Stimulated activated CD4-positive, alpha-beta T cell treated with anti-CD3 and anti-CD28 coated beads, Interleukin-1b, Interleukin-23, amount 100 ng/mL, for 1 hour (primary cell): ENCODE data around the gene GPRC5B.

Experiments used
- DNase-seq, 2 donors: peaks; one replicate each; pipeline ENCODE4 v3.0.0-alpha.2; 2020; ENCODE audit warnings: low read depth in 2 of 2

GPRC5B gene

DNA sequence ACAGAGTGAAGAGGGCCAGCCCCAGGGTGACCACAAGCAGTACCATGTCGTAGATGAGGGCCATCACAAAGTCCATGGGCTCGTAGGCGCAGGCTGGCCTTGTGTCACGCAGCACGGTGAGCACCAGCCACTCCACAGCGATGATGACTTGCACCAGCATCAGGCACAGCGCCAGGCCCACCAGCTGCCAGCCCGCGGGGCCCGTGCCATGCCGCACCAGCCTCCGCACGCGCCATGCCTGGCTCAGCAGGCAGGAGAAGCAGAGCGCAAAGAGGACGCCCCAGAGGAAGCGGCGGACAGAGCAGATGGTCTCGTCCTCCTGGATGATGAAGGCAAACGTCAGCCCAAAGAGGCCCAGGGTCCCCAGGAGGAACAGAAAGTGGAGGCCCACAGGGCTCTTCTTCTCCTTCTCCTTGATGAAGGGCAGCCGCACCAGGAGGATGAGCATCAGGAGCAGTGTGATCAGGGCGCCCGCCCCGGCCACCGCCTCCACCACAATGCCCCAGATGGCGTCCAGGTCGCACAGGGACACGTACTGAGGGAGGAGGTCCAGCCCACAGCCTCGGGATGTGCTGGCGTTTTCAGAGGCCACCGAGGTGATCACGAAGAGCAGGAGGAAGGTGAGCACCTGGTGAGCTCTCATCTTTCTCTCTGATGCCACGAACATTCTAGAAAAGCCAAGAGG is 12.3 kb downstream of the GPRC5B start:
- DNase-seq = no peak

- DNase-seq = no peak
Measured at GRCh38 chr16:19871721-19872120, 12.9 kb downstream of the GPRC5B start.

GRCh38 chr16:19868421-19868820 is 16.2 kb downstream of the GPRC5B start:
- DNase-seq = no peak

GRCh38 chr16:19864566-19864965 is 20.1 kb downstream of the GPRC5B start:
- no peak for DNase-seq

- no peak for DNase-seq
Measured at GRCh38 chr16:19863990-19864389, 20.7 kb downstream of the GPRC5B start.

DNA sequence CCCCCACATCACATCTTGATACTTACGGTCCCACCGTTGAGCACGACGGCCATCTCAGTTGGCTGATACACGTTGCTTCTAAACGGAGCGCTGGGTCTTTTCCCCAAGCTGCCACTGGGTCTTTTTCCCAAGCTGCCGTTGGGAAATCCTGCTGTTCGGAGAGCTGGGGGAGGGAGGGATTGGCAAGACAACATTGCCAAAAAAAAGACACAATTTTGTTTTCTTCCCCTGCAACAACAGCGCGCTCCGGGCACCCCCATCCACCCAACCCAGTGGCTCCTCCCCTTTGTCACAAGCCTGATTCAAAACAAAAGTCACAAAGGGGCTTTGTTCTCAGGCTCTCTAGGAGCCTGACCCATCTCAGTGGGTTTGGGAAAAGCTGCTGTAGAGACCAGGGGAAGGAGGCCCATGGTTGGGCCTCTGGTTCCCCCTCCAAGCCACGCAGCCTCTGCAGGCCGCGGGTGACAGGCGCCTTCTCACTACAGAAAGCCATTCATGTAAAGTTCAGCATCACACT is 22.8 kb downstream of the GPRC5B start:
- DNase-seq = no peak

GRCh38 chr16:19861133-19861532 is 23.5 kb downstream of the GPRC5B start:
- DNase-seq = no peak

DNA sequence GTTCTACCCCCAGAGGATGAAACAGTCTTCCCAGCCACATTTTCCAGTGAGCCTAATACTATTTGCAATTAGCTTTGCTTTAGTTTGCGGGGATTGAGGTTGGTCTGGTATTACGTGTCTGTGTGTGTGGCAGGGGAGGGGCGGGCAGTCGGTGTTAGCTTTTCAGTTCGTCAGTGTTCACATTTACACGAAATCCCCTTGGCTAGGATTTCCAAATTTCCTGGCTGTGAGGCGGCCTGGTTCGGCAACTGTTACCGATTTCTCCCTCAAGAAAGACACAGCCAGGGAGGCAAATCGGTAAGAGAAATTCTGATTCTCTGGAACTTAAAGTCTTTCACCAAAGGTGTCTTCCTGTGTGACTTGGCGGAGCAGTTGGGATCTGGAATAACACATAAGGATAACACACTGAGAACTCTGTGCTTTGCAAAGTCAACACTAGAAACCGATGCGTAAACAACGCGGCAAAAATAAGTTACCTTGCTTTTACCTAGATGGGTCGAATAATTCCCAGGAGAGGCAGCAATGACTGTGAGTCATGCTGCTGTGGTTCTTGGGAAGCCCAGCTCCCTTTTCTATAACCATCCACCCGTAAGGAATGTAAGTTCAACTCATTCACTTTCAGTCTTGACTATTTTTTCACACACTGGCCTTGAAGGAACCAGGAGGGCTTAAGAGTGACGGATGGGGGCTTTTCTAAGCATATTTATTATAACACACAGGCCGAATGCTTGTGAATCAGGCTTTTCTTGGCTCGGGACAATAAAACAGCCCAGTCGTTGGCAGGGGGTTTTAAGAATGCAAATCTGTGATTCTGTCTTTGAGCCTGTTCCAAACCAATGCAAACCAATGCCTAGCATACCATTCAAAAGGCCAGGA is 24.2 kb downstream of the GPRC5B start:
- DNase-seq = no peak

DNA sequence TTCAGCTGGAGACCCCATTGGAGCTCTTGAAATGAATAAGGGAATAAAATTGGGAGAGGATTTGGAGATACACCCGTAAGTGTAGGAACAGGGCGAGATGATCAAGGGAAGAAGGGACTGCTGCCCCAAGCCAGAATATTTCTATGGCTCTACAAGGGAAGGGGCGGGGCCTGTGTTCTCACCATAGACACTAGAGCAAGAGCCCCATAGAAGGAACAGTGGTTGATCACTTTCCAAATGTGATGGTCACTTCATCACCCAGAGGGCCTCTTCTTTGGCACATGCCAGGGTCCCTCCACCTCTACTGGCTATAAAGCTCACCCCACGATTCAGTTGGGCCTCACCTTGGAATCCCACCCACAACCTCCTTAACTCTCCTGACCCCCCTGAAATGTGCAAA is 25.0 kb downstream of the GPRC5B start:
- DNase-seq = no peak

GRCh38 chr16:19859166-19859565 is 25.5 kb downstream of the GPRC5B start:
- DNase-seq = no peak

DNA sequence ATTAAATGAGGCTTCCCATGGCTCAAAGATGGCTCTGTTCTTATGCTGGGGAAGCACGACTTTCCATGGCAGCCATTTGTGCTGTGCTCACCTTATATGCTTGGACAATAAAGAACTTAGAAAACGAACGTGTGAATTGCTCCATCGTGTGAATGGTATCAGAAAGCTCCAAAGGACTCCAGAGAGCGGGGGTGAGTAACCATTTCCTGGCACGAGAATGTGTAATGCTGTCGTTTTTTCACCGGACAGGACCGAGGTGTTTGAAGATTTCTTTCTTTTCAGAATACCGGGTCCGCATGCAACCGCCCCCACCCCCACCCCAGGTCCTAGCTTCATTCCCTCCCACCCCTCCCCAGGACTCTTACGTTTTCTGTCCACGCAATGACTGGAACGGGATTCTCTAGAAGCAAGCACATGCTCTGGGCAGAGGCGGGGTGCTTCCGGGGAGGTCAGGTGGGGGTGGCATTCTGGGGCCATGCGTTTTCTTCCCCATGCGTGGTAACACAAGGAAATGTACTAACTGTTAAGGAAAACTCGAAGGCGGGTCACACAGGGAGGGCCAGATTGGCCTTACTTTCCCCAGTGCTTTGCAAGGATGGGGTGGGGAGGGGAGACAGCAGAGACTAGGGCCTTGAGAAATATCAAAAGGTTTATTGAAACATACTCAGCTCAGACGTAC is 26.2 kb downstream of the GPRC5B start:
- DNase-seq = no peak

GRCh38 chr16:19857593-19858339 is 26.9 kb downstream of the GPRC5B start:
- DNase-seq = no peak

GRCh38 chr16:19856120-19856519 is 28.5 kb downstream of the GPRC5B start:
- no peak for DNase-seq

DNA sequence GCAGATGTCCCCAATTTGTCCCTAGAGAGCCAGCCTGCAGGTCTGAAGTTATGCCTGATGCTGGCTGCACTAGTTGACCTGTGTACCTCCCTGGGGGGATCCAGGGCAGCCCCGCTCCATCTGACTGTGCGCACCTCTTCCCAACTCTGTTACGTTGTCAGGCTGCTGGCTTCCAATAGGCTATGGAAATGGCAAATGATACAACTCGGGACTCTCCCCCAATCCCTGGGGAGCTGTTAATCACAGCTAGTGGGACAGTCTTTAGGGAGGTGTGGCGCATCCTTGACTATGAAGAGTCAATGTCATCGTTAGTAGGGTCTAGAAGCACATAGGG is 30.1 kb downstream of the GPRC5B start:
- DNase-seq = no peak

GRCh38 chr16:19853742-19854542 is 30.7 kb downstream of the GPRC5B start:
- no peak for DNase-seq

DNA sequence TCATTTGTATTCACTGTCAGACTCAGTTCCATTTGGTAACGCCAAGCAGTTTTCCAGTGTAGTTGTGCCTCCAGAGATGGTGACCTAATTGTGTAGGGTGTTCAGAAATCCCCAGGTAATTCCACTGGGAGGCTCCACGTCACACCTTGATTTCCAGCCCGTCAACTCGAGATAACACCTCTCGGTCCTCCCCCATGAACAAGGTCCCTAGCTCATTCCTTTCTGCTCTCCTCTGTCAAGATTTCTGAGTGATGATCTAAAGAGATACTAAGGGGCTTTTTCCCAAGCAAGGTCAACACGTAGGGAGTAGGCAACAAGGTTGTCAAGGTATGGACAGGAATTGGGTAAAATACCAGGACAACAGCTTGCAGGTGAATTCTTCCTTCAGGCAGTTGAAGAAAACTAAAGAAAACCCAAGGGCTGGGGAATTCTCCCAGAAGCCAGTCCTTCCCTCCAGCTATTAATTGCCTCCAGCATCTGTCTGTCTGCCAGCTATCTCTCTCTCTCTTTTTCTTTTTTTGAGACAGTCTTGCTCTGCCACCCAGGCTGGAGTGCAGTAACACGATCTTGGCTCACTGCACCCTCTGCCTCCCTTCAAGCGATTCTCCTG is 31.4 kb downstream of the GPRC5B start:
- DNase-seq = no peak

- no peak for DNase-seq
Measured at GRCh38 chr16:19851476-19851875, 33.2 kb downstream of the GPRC5B start.

GRCh38 chr16:19850131-19850817 is 34.4 kb downstream of the GPRC5B start:
- no peak for DNase-seq

DNA sequence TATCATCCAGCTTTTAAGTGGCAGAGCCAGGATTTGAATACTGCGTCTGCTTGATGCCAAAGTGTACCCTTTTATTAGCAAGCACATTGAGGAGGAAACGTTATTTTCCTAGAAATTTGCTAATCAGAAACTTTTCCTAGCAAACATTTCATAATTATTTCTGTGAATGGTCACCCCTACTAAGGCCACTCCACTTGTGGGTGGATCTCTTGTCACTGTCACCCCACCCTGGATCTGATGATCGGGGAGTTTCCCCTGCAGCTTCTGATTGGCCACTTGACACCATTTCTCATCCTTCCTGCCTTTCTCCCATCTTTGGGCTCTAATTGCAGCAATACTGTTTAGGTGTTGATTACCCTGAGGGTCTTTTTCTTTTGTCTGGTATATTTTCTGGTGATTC is 35.9 kb downstream of the GPRC5B start:
- no peak for DNase-seq

- DNase-seq = no peak
Measured at GRCh38 chr16:19846436-19846835, 38.2 kb downstream of the GPRC5B start.
